22Rv1 (cell line): ENCODE measurements around the gene ANXA5.

Source experiments
- H3K27ac ChIP-seq: fragments of 450-650 bp; 2 replicates; pipeline ENCODE4 v1.5.1; 2017
- ZFX ChIP-seq: fragments of 450-650 bp; IDR thresholded peaks from 2 replicates; pipeline ENCODE4 v1.6.1; 2017; ENCODE audit warnings: antibody characterized with exemption, borderline replicate concordance
- TF ChIP-seq, protein P1 (sequence below): fragments of 450-650 bp; IDR thresholded peaks from 2 replicates; pipeline ENCODE4 v1.5.1; 2017; ENCODE audit warnings: mild to moderate bottlenecking

ANXA5 gene

GRCh38 chr4:121712001-121712651, 15.3 kb upstream of the ANXA5 start:
- TF ChIP-seq ZFX, result no peak
- TF ChIP-seq, protein P1, sequence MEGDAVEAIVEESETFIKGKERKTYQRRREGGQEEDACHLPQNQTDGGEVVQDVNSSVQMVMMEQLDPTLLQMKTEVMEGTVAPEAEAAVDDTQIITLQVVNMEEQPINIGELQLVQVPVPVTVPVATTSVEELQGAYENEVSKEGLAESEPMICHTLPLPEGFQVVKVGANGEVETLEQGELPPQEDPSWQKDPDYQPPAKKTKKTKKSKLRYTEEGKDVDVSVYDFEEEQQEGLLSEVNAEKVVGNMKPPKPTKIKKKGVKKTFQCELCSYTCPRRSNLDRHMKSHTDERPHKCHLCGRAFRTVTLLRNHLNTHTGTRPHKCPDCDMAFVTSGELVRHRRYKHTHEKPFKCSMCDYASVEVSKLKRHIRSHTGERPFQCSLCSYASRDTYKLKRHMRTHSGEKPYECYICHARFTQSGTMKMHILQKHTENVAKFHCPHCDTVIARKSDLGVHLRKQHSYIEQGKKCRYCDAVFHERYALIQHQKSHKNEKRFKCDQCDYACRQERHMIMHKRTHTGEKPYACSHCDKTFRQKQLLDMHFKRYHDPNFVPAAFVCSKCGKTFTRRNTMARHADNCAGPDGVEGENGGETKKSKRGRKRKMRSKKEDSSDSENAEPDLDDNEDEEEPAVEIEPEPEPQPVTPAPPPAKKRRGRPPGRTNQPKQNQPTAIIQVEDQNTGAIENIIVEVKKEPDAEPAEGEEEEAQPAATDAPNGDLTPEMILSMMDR, result no peak
- H3K27ac ChIP-seq, result no peak overlapping the region

GRCh38 chr4:121711263-121712000, 14.7 kb upstream of the ANXA5 start:
- H3K27ac ChIP-seq, result no peak overlapping the region
- TF ChIP-seq ZFX, result no peak
- TF ChIP-seq, protein P1, result no peak

DNA sequence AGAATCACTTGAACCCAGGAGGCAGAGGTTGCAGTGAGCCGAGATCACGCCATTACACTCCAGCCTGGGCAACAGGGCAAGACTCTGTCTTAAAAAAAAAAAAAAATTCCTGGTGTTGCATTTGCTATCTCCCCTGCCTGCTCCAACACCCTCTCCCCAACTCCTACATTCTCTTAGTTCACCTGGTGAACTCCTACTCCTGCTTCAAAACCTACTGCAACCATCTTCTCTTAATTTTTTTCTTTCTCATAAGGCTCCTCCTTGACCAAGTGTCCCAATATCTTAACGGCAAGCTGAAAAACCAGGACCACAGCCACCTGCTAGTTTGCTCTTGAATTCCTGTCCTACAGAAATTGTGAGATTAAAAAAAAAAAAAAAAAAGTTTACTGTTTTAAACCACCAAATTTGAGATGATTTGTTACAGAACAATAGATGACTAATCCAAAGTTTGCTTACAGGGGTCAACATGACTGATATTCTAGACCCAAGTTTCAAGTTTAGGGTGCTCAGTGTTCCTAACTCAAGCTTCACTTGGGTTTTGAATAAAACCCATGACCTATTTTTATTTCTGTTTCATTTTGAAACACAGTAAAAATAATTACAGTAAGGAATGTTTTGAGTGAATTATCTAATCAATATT, 13.1 kb upstream of the ANXA5 start:
- no peak for TF ChIP-seq ZFX
- TF ChIP-seq, protein P1, result no peak
- no peak overlapping the region for H3K27ac ChIP-seq

- H3K27ac ChIP-seq, result no peak overlapping the region
- no peak for TF ChIP-seq ZFX
- TF ChIP-seq, protein P1, result no peak
Observed at GRCh38 chr4:121707344-121707743, 10.6 kb upstream of the ANXA5 start.

- H3K27ac ChIP-seq, result no peak overlapping the region
- TF ChIP-seq ZFX, result no peak
- TF ChIP-seq, protein P1, result no peak
Observed at GRCh38 chr4:121706595-121707021, 9.8 kb upstream of the ANXA5 start.

- H3K27ac ChIP-seq, result no peak overlapping the region
- no peak for TF ChIP-seq ZFX
- TF ChIP-seq, protein P1, result no peak
Observed at GRCh38 chr4:121705521-121705920, 8.7 kb upstream of the ANXA5 start.

DNA sequence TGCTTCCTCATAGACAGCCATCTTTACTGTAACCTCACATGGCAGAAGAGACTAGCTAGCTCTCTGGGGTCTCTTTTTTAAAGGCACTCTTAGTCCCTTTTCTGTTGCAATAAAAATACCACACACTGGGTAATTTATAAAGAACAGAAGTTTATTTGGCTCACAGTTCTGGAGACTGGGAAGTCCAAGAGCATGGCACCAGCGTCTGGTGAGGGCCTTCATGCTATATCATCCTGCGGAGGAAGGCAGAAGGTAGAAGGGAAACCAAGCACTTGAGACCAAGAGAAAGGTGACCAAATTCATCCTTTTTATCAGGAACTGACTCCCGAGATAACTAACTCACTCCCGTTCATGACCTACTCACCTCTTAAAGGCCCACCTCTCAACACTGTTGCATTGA, 5.4 kb upstream of the ANXA5 start:
- no peak overlapping the region for H3K27ac ChIP-seq
- TF ChIP-seq, protein P1, result no peak
- no peak for TF ChIP-seq ZFX
